ENCODE results near the gene STK17A. TPM values are rescaled to one million over a fixed set of nuclear protein-coding genes. Genes with fewer than 3 reads are reported as not detected.

The STK17A gene
- total RNA-seq, 1 donor from 2014 or later: 28.6 TPM

DNA sequence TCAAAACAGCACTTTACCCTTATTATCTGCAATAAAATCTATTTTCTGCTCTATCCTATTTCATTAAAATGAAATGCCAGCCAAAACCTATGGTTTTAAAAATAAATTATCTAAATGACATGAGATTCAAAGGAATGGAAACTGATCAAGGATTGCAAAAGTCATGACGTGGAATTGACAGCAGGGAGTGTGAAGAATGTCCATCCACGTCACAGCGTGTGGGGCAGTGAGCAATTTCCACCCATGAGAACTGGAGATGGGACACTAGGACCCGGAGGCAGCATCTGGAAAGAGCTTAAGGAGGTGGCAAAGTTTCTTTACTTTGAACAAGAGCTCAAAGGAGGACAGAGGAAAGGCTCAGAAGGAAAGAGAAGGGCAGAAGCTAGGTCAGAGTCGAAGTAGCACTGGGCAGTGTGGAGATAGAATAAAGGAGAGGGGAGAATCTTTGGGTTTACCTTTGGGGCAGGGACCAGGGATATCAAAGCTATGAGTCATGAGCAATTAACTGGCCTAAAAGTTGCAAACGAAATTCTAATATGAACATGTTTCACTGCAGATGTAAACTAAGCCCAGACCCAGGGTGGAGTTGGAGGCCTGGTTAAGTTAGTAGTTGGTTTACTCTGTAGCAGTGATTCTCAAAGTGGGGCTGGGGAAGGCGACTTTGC lies 24.9 kb upstream of the STK17A start:
- Mint-ChIP-seq H3K9me3 (ENCODE audit: unreplicated experiment) (no peaks in the 10 kb centered on the region), H3K36me3 (ENCODE audit: low read depth, unreplicated experiment) (no peaks in the 10 kb centered on the region), H3K4me3 (ENCODE audit: unreplicated experiment) (no peak overlapping the region), H3K4me1 (ENCODE audit: unreplicated experiment) (peaks cover 29% of the 10 kb centered on the region), H3K27me3 (ENCODE audit: unreplicated experiment) (no peaks in the 10 kb centered on the region), H3K27ac (ENCODE audit: unreplicated experiment) (no peak overlapping the region)
- TF ChIP-seq, protein P1, sequence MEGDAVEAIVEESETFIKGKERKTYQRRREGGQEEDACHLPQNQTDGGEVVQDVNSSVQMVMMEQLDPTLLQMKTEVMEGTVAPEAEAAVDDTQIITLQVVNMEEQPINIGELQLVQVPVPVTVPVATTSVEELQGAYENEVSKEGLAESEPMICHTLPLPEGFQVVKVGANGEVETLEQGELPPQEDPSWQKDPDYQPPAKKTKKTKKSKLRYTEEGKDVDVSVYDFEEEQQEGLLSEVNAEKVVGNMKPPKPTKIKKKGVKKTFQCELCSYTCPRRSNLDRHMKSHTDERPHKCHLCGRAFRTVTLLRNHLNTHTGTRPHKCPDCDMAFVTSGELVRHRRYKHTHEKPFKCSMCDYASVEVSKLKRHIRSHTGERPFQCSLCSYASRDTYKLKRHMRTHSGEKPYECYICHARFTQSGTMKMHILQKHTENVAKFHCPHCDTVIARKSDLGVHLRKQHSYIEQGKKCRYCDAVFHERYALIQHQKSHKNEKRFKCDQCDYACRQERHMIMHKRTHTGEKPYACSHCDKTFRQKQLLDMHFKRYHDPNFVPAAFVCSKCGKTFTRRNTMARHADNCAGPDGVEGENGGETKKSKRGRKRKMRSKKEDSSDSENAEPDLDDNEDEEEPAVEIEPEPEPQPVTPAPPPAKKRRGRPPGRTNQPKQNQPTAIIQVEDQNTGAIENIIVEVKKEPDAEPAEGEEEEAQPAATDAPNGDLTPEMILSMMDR (IDR thresholded peaks at IDR 0.05; ENCODE audit: unreplicated experiment): no peak
- DNase-seq (ENCODE audit: low spot score): no peak

DNA sequence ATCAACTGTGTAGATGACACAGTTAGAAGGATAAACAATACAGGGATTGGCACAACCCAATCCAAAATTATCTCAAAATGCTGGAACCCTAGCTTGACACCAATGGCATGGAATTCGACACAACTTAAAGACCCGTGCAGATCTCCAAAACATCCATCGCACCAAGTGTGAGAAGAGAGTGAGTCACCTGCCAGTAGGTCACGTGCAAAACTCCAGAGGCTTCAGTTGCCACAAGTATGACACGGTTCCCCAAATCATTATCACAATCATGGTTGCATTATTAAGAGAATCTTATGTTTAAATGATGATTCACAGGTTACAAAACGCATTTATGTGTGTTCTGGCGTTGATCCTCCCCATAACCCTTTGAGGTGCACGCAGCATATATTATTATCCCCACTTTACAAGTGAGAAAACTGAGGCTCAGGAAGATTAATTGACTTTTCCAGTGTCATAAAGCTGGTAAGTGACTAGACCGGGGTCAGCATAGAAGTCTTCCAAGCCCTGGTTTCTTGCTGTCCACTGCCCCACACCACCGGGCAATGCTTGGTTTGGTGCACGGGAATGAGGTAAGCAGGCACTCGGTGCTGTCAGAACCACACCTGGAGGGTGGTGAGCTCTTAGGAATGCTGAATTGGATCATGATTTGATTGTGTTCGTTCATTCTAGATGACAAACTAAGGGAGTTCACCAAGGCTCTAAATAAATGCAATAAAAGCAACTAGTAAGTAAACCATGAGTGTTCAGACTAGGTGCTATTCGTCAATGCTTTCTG lies 23.6 kb upstream of the STK17A start:
- no peaks in the 10 kb centered on the region for H3K36me3 Mint-ChIP-seq (ENCODE audit: low read depth, unreplicated experiment)
- H3K27ac Mint-ChIP-seq (ENCODE audit: unreplicated experiment): no peak overlapping the region
- no peaks in the 10 kb centered on the region for H3K27me3 Mint-ChIP-seq (ENCODE audit: unreplicated experiment)
- H3K4me3 Mint-ChIP-seq (ENCODE audit: unreplicated experiment): no peak overlapping the region
- DNase-seq (ENCODE audit: low spot score): no peak
- H3K9me3 Mint-ChIP-seq (ENCODE audit: unreplicated experiment): no peaks in the 10 kb centered on the region
- TF ChIP-seq, protein P1 (IDR thresholded peaks at IDR 0.05; ENCODE audit: unreplicated experiment): no peak
- H3K4me1 Mint-ChIP-seq (ENCODE audit: unreplicated experiment): peaks cover 18% of the 10 kb centered on the region

DNA sequence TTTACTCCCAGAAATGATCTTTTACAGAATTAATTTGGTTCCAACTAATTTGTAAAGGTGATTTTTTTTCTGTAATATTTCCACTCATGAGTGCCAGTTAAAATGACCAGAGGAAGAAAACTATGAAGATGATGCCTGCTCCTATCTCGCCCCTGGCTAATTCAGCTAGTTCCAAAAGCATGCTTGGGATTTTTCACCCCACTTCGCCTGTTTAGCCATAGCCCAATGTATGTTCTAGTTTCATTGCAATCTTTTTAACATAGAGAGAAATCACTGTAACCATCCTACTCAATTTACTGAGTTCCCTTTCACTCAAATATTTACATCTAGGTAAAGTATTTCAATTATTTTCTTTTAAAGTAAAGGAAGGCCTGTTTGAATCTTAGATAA lies 23.0 kb upstream of the STK17A start:
- Mint-ChIP-seq H3K27me3 (ENCODE audit: unreplicated experiment) (no peaks in the 10 kb centered on the region), H3K9me3 (ENCODE audit: unreplicated experiment) (no peaks in the 10 kb centered on the region), H3K4me1 (ENCODE audit: unreplicated experiment) (peaks cover 12% of the 10 kb centered on the region), H3K4me3 (ENCODE audit: unreplicated experiment) (no peak overlapping the region), H3K36me3 (ENCODE audit: low read depth, unreplicated experiment) (no peaks in the 10 kb centered on the region), H3K27ac (ENCODE audit: unreplicated experiment) (no peak overlapping the region)
- DNase-seq (ENCODE audit: low spot score): no peak
- TF ChIP-seq, protein P1 (IDR thresholded peaks at IDR 0.05; ENCODE audit: unreplicated experiment): no peak

DNA sequence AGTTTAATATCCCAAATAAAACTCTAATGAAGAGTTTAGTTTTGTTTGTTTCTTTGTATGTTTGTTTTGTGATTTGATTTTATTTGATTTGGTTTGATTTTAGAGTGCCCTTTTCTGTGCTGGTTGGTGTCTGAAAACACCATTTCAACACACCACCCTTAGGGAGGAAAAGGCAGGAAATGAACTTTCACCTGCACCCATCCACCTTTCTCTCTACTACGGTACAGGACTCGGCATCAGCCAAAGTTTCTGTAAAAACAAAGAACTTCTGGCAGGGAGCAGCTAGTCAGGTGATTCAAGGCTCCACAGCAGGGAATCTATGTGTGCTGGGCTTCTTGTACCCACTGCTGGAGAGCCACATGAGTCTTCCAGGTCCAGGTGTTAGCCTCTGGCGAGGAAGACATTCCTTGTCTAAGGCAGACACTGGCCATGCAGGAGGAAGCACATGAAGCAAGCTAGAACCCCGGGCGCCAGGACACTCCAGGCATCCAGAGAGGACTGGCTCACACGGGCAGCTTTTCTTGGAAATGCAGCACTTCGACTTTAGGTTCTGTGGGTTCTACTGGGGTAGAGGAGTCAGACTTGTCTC lies 22.1 kb upstream of the STK17A start:
- H3K27ac Mint-ChIP-seq (ENCODE audit: unreplicated experiment): no peak overlapping the region
- no peaks in the 10 kb centered on the region for H3K9me3 Mint-ChIP-seq (ENCODE audit: unreplicated experiment)
- no peak for DNase-seq (ENCODE audit: low spot score)
- peaks cover 13% of the 10 kb centered on the region for H3K4me1 Mint-ChIP-seq (ENCODE audit: unreplicated experiment)
- no peaks in the 10 kb centered on the region for H3K36me3 Mint-ChIP-seq (ENCODE audit: low read depth, unreplicated experiment)
- H3K4me3 Mint-ChIP-seq (ENCODE audit: unreplicated experiment): no peak overlapping the region
- H3K27me3 Mint-ChIP-seq (ENCODE audit: unreplicated experiment): no peaks in the 10 kb centered on the region
- TF ChIP-seq, protein P1 (IDR thresholded peaks at IDR 0.05; ENCODE audit: unreplicated experiment): no peak

DNA sequence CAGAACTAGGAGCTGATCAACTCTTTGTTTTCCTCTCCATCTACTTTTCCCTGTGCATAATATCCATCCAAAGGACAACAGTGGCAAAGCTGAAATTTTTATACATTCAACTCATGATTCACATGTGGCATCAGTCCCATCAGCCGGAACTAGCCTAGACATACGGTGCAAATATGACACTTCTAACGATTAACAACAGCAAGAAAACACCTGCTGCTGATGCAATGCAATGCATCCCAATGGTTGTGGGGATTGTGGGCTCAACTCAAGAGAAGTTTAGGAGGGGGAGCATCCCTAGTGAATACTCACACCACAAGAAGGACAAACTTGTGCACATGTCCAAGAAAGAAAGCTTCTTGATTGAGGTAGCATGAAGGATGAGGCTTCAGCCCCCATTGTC lies 20.5 kb upstream of the STK17A start:
- Mint-ChIP-seq H3K4me1 (ENCODE audit: unreplicated experiment) (peaks cover 15% of the 10 kb centered on the region), H3K36me3 (ENCODE audit: low read depth, unreplicated experiment) (no peaks in the 10 kb centered on the region), H3K9me3 (ENCODE audit: unreplicated experiment) (no peaks in the 10 kb centered on the region), H3K27ac (ENCODE audit: unreplicated experiment) (no peak overlapping the region), H3K27me3 (ENCODE audit: unreplicated experiment) (no peaks in the 10 kb centered on the region), H3K4me3 (ENCODE audit: unreplicated experiment) (no peak overlapping the region)
- no peak for DNase-seq (ENCODE audit: low spot score)
- TF ChIP-seq, protein P1 (IDR thresholded peaks at IDR 0.05; ENCODE audit: unreplicated experiment): no peak

Measured in endothelial cell (in vitro differentiated cells).